ENCODE results near the gene DAB1. TPM values are rescaled to one million over a fixed set of nuclear protein-coding genes. Genes with fewer than 3 reads are reported as not detected.
"Not testable (repeated sequence)": the region's sequence is repeated elsewhere in the genome, so short reads cannot be mapped to it uniquely, and the experiment has no call there.

The DAB1 gene
- total RNA-seq, 5 donors from 2014 or later (not counting 1 experiment from before 2014, with no cell fraction given): 0.82 to 3.7 (median 1.5) TPM

- CTCF ChIA-PET: no interaction called here
- Mint-ChIP-seq H3K27ac (no peak overlapping the region), H3K9me3 (no peaks in the 10 kb centered on the region), H3K36me3 (no peaks in the 10 kb centered on the region), H3K4me3 (no peak overlapping the region), H3K4me1 (no peaks in the 10 kb centered on the region), H3K27me3 (peaks cover 0 to 3% of the 10 kb centered on the region in 2 donors)
- Histone ChIP-seq H3K27me3 (replicated peaks in 1 of 2; ENCODE audit: control insufficient read depth in 2 of 2, extremely low read depth in 1 of 2, insufficient read depth in 2 of 2, low read length in 1 of 2) (no peaks in the 10 kb centered on the region), H3K4me1 (ENCODE audit: control insufficient read depth in 1 of 2, extremely low read depth in 1 of 2, insufficient read depth in 2 of 2, low read length in 2 of 2) (no peaks in the 10 kb centered on the region), H3K9me3 (no peaks in the 10 kb centered on the region), H3K4me3 (ENCODE audit: control insufficient read depth in 1 of 2, extremely low read depth in 1 of 2, low read length in 1 of 2) (no peak overlapping the region), H3K27ac (ENCODE audit: low read length) (no peak overlapping the region), H3K36me3 (ENCODE audit: control insufficient read depth in 2 of 2, extremely low read depth in 1 of 2, insufficient read depth in 1 of 2, low read length in 1 of 2) (no peaks in the 10 kb centered on the region)
- POLR2A ChIA-PET: no interaction called here
- DNase-seq: no peak
- WGBS (ENCODE audit: insufficient coverage): 76% methylated on average over 2 of the region's 2 CpGs
- ATAC-seq (replicated peaks in 1 of 4): no peak
Observed at GRCh38 chr1:57094749-57095148, 329.1 kb downstream of the DAB1 start.

GRCh38 chr1:57093122-57093521, 330.7 kb downstream of the DAB1 start:
- Mint-ChIP-seq H3K4me3 (no peak overlapping the region), H3K27me3 (no peaks in the 10 kb centered on the region), H3K9me3 (no peaks in the 10 kb centered on the region), H3K4me1 (no peaks in the 10 kb centered on the region), H3K36me3 (no peaks in the 10 kb centered on the region), H3K27ac (no peak overlapping the region)
- H3K36me3 ChIP-seq (ENCODE audit: control insufficient read depth in 2 of 2, extremely low read depth in 1 of 2, insufficient read depth in 1 of 2, low read length in 1 of 2): no peaks in the 10 kb centered on the region
- H3K9me3 ChIP-seq: no peaks in the 10 kb centered on the region
- DNase-seq (no peak), ATAC-seq (replicated peaks in 1 of 4) (no peak)
- H3K4me3 ChIP-seq (ENCODE audit: control insufficient read depth in 1 of 2, extremely low read depth in 1 of 2, low read length in 1 of 2): no peak overlapping the region
- ChIA-PET CTCF (no interaction called here), POLR2A (interaction anchor here in 1 of 2 donors (0.6 kb wide), 1 partner anchor 13 kb away, joined by 3 read pairs; no protein-coding TSS in a partner anchor)
- WGBS (ENCODE audit: insufficient coverage): no CpG with 5 or more reads among the region's 3 CpGs
- no peaks in the 10 kb centered on the region for H3K27me3 ChIP-seq (replicated peaks in 1 of 2; ENCODE audit: control insufficient read depth in 2 of 2, extremely low read depth in 1 of 2, insufficient read depth in 2 of 2, low read length in 1 of 2)
- H3K4me1 ChIP-seq (ENCODE audit: control insufficient read depth in 1 of 2, extremely low read depth in 1 of 2, insufficient read depth in 2 of 2, low read length in 2 of 2): no peaks in the 10 kb centered on the region
- H3K27ac ChIP-seq (ENCODE audit: low read length): no peak overlapping the region

- Mint-ChIP-seq H3K27ac (no peak overlapping the region), H3K4me3 (no peak overlapping the region), H3K27me3 (no peaks in the 10 kb centered on the region), H3K4me1 (no peaks in the 10 kb centered on the region), H3K9me3 (no peaks in the 10 kb centered on the region), H3K36me3 (no peaks in the 10 kb centered on the region)
- CTCF ChIA-PET: no interaction called here
- ATAC-seq (replicated peaks in 1 of 4) (no peak), DNase-seq (no peak)
- Histone ChIP-seq H3K27ac (ENCODE audit: low read length) (no peak overlapping the region), H3K4me1 (ENCODE audit: control insufficient read depth in 1 of 2, extremely low read depth in 1 of 2, insufficient read depth in 2 of 2, low read length in 2 of 2) (no peaks in the 10 kb centered on the region), H3K27me3 (replicated peaks in 1 of 2; ENCODE audit: control insufficient read depth in 2 of 2, extremely low read depth in 1 of 2, insufficient read depth in 2 of 2, low read length in 1 of 2) (no peaks in the 10 kb centered on the region), H3K9me3 (no peaks in the 10 kb centered on the region), H3K4me3 (ENCODE audit: control insufficient read depth in 1 of 2, extremely low read depth in 1 of 2, low read length in 1 of 2) (no peak overlapping the region), H3K36me3 (ENCODE audit: control insufficient read depth in 2 of 2, extremely low read depth in 1 of 2, insufficient read depth in 1 of 2, low read length in 1 of 2) (no peaks in the 10 kb centered on the region)
- POLR2A ChIA-PET: no interaction called here
- whole genome bisulfite sequencing (ENCODE audit: insufficient coverage): no CpG with 5 or more reads among the region's 1 CpG
Observed at GRCh38 chr1:57091642-57092041, 332.2 kb downstream of the DAB1 start.

GRCh38 chr1:57089855-57090254, 334.0 kb downstream of the DAB1 start:
- CTCF ChIA-PET: interaction anchor here in 1 of 2 donors (0.7 kb wide), 1 partner anchor 30 kb away, joined by 3 read pairs; no protein-coding TSS in a partner anchor
- H3K4me3 Mint-ChIP-seq: no peak overlapping the region
- peaks cover 0 to 3% of the 10 kb centered on the region in 2 donors for H3K27me3 Mint-ChIP-seq
- POLR2A ChIA-PET: no interaction called here
- H3K27me3 ChIP-seq (replicated peaks in 1 of 2; ENCODE audit: control insufficient read depth in 2 of 2, extremely low read depth in 1 of 2, insufficient read depth in 2 of 2, low read length in 1 of 2): peaks cover 0 to 4% of the 10 kb centered on the region in 2 experiments
- ATAC-seq (replicated peaks in 1 of 4) (no peak), DNase-seq (no peak)
- H3K4me3 ChIP-seq (ENCODE audit: control insufficient read depth in 1 of 2, extremely low read depth in 1 of 2, low read length in 1 of 2): no peak overlapping the region
- H3K27ac ChIP-seq (ENCODE audit: low read length): no peak overlapping the region
- no peak overlapping the region for H3K27ac Mint-ChIP-seq
- no peaks in the 10 kb centered on the region for H3K36me3 ChIP-seq (ENCODE audit: control insufficient read depth in 2 of 2, extremely low read depth in 1 of 2, insufficient read depth in 1 of 2, low read length in 1 of 2)
- H3K4me1 Mint-ChIP-seq: no peaks in the 10 kb centered on the region
- H3K9me3 Mint-ChIP-seq: no peaks in the 10 kb centered on the region
- WGBS (ENCODE audit: insufficient coverage): no CpG with 5 or more reads among the region's 3 CpGs
- no peaks in the 10 kb centered on the region for H3K9me3 ChIP-seq
- no peaks in the 10 kb centered on the region for H3K4me1 ChIP-seq (ENCODE audit: control insufficient read depth in 1 of 2, extremely low read depth in 1 of 2, insufficient read depth in 2 of 2, low read length in 2 of 2)
- no peaks in the 10 kb centered on the region for H3K36me3 Mint-ChIP-seq

- H3K27ac ChIP-seq (ENCODE audit: low read length): no peak overlapping the region
- WGBS (ENCODE audit: insufficient coverage): no CpG with 5 or more reads among the region's 4 CpGs
- ChIA-PET POLR2A (no interaction called here), CTCF (interaction anchor here in 1 of 2 donors (0.7 kb wide), 1 partner anchor 30 kb away, joined by 3 read pairs; no protein-coding TSS in a partner anchor)
- H3K27me3 ChIP-seq (replicated peaks in 1 of 2; ENCODE audit: control insufficient read depth in 2 of 2, extremely low read depth in 1 of 2, insufficient read depth in 2 of 2, low read length in 1 of 2): peaks cover 0 to 4% of the 10 kb centered on the region in 2 experiments
- H3K4me3 ChIP-seq (ENCODE audit: control insufficient read depth in 1 of 2, extremely low read depth in 1 of 2, low read length in 1 of 2): no peak overlapping the region
- H3K36me3 ChIP-seq (ENCODE audit: control insufficient read depth in 2 of 2, extremely low read depth in 1 of 2, insufficient read depth in 1 of 2, low read length in 1 of 2): no peaks in the 10 kb centered on the region
- ATAC-seq (replicated peaks in 1 of 4) (no peak), DNase-seq (no peak)
- H3K4me1 Mint-ChIP-seq: no peaks in the 10 kb centered on the region
- no peaks in the 10 kb centered on the region for H3K9me3 Mint-ChIP-seq
- H3K4me1 ChIP-seq (ENCODE audit: control insufficient read depth in 1 of 2, extremely low read depth in 1 of 2, insufficient read depth in 2 of 2, low read length in 2 of 2): no peaks in the 10 kb centered on the region
- H3K9me3 ChIP-seq: no peaks in the 10 kb centered on the region
- no peak overlapping the region for H3K4me3 Mint-ChIP-seq
- no peaks in the 10 kb centered on the region for H3K36me3 Mint-ChIP-seq
- H3K27ac Mint-ChIP-seq: no peak overlapping the region
- peaks cover 0 to 3% of the 10 kb centered on the region in 2 donors for H3K27me3 Mint-ChIP-seq
Observed at GRCh38 chr1:57089221-57089620, 334.6 kb downstream of the DAB1 start.

- Histone ChIP-seq H3K27me3 (replicated peaks in 1 of 2; ENCODE audit: control insufficient read depth in 2 of 2, extremely low read depth in 1 of 2, insufficient read depth in 2 of 2, low read length in 1 of 2) (peaks cover 0 to 4% of the 10 kb centered on the region in 2 experiments), H3K9me3 (no peaks in the 10 kb centered on the region), H3K4me3 (ENCODE audit: control insufficient read depth in 1 of 2, extremely low read depth in 1 of 2, low read length in 1 of 2) (no peak overlapping the region), H3K4me1 (ENCODE audit: control insufficient read depth in 1 of 2, extremely low read depth in 1 of 2, insufficient read depth in 2 of 2, low read length in 2 of 2) (no peaks in the 10 kb centered on the region), H3K36me3 (ENCODE audit: control insufficient read depth in 2 of 2, extremely low read depth in 1 of 2, insufficient read depth in 1 of 2, low read length in 1 of 2) (no peaks in the 10 kb centered on the region), H3K27ac (ENCODE audit: low read length) (no peak overlapping the region)
- ChIA-PET CTCF (no interaction called here), POLR2A (no interaction called here)
- no peak overlapping the region for H3K27ac Mint-ChIP-seq
- 94% methylated on average over 4 of the region's 6 CpGs for WGBS (ENCODE audit: insufficient coverage)
- peaks cover 0 to 7% of the 10 kb centered on the region in 2 donors for H3K27me3 Mint-ChIP-seq
- H3K9me3 Mint-ChIP-seq: no peaks in the 10 kb centered on the region
- ATAC-seq (replicated peaks in 1 of 4) (no peak), DNase-seq (no peak)
- H3K36me3 Mint-ChIP-seq: no peaks in the 10 kb centered on the region
- no peak overlapping the region for H3K4me3 Mint-ChIP-seq
- no peaks in the 10 kb centered on the region for H3K4me1 Mint-ChIP-seq
Observed at GRCh38 chr1:57088653-57089052, 335.2 kb downstream of the DAB1 start.

GRCh38 chr1:57087660-57088059, 336.2 kb downstream of the DAB1 start:
- ATAC-seq (replicated peaks in 1 of 4); H3K36me3 Mint-ChIP-seq; H3K27me3 Mint-ChIP-seq; H3K27me3 ChIP-seq (replicated peaks in 1 of 2; ENCODE audit: control insufficient read depth in 2 of 2, extremely low read depth in 1 of 2, insufficient read depth in 2 of 2, low read length in 1 of 2); CTCF ChIA-PET; H3K36me3 ChIP-seq (ENCODE audit: control insufficient read depth in 2 of 2, extremely low read depth in 1 of 2, insufficient read depth in 1 of 2, low read length in 1 of 2); H3K9me3 Mint-ChIP-seq; H3K9me3 ChIP-seq; POLR2A ChIA-PET; H3K4me3 ChIP-seq (ENCODE audit: control insufficient read depth in 1 of 2, extremely low read depth in 1 of 2, low read length in 1 of 2); H3K27ac Mint-ChIP-seq; H3K4me1 Mint-ChIP-seq; H3K4me3 Mint-ChIP-seq; DNase-seq; H3K4me1 ChIP-seq (ENCODE audit: control insufficient read depth in 1 of 2, extremely low read depth in 1 of 2, insufficient read depth in 2 of 2, low read length in 2 of 2); H3K27ac ChIP-seq (ENCODE audit: low read length): not testable (repeated sequence)
- no CpG with 5 or more reads among the region's 3 CpGs for WGBS (ENCODE audit: insufficient coverage)

All from T-cell (primary cell).